ENCODE results near the gene POLR3K.
"Not testable (repeated sequence)": the region's sequence is repeated elsewhere in the genome, so short reads cannot be mapped to it uniquely, and the experiment has no call there.

The POLR3K gene

DNA sequence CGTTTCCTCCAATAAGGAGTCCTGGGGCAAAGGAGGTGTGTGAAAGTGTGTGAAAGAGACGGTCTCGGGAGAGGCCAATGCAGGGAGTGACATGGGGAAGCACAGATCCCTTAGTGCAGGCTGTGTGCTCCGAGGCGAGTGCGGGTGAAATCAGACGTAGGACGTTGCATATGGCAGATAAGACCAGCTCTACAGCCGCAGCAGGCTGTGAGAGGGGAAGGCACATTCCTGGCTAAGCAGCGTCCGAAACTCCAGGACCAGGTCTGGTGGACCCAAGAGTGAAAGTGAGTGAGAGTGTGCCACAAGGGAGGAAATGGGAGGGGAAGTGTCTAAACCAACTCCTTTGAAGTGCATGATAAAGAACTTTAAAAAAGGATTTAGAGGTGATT is 11.3 kb downstream of the POLR3K start:
- DNase-seq (ENCODE audit: low read depth in 2 of 2): no peak
- TF ChIP-seq, protein P1, sequence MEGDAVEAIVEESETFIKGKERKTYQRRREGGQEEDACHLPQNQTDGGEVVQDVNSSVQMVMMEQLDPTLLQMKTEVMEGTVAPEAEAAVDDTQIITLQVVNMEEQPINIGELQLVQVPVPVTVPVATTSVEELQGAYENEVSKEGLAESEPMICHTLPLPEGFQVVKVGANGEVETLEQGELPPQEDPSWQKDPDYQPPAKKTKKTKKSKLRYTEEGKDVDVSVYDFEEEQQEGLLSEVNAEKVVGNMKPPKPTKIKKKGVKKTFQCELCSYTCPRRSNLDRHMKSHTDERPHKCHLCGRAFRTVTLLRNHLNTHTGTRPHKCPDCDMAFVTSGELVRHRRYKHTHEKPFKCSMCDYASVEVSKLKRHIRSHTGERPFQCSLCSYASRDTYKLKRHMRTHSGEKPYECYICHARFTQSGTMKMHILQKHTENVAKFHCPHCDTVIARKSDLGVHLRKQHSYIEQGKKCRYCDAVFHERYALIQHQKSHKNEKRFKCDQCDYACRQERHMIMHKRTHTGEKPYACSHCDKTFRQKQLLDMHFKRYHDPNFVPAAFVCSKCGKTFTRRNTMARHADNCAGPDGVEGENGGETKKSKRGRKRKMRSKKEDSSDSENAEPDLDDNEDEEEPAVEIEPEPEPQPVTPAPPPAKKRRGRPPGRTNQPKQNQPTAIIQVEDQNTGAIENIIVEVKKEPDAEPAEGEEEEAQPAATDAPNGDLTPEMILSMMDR (IDR thresholded peaks at IDR 0.05; ENCODE audit: low read depth, low read length): no peak
- H3K4me3 ChIP-seq (replicated peaks in 1 of 2; ENCODE audit: low read depth in 2 of 2, low read length in 2 of 2): peak overlapping the region in 1 of 2 donors; percentile 28

DNA sequence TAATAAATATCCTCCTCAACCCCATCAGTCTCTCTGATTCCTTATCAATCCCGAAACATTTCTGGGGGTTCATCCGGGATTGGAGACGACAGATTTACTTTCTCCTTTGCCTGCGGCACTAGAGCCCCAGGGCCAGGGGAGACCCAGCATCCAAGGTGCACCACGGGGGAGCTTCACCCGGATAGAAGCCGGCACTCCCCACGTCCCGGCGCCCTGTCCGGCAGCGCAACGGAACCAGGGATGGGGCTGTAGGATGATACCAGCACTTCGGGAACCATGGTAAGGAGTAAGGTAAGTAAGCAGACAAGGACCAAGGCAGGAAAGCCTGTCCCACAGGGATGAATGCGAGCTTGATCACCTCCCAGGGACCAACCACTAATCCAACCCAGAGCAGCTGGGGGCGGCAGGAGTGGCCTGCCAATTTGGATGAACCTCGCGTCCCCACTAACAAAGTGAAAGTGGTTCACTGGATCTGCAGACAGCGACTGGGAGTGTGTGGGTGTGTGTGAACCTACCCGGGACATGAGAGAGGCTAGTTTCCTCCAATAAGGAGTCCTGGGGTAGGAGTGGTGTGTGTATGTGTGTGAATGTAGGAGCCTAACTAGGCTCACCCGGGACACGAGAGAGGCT is 11.9 kb downstream of the POLR3K start:
- peak overlapping the region in 1 of 2 donors; percentile 28 for H3K4me3 ChIP-seq (replicated peaks in 1 of 2; ENCODE audit: low read depth in 2 of 2, low read length in 2 of 2)
- TF ChIP-seq, protein P1 (IDR thresholded peaks at IDR 0.05; ENCODE audit: low read depth, low read length): no peak
- peak in 1 of 2 donors; percentile 31 for DNase-seq (ENCODE audit: low read depth in 2 of 2)

DNA sequence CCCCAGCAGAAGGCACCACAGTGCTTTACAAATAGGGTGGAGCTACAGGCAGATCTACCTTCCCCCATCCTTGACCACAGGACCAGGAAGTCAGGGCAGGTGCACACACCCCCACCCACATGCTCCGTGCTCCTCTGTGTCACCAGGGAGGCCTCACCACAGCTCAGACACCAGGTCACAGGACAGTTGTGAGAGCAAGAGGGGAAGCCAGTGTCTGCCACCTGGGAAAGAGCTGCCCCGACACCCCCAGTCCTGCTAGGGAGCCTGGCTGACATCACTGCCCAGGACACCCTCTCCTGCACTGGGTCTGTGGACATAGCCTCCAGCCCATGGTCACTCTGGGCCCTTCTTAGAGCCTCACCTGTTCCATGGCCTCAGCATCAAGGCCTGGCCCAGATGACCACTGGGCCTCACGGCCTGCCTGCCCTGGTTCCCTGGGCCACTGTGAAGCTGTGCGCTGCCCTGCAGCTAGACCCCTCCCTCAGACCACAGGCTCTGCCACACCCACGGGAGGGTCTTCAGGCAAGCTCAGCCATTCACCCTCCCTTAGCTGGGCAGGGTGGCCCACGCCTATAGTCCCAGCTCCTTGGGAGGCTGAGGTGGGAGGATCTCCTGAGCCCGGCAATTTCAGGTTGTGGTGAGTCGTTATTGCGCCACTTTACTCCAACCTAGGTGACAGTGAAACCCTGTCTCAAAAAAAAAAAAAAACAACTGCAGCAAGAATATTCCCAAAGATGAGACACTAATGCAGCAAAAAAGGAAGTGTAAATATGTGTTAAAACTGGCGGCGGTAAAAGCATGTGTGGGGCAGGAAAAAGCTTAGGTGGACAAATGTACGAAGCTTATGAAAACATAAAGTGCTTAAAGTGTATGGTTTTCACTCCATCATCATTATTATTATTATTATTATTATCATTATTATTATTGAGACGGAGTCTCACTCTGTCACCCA is 14.2 kb downstream of the POLR3K start:
- TF ChIP-seq, protein P1 (IDR thresholded peaks at IDR 0.05; ENCODE audit: low read depth, low read length): no peak
- H3K4me3 ChIP-seq (replicated peaks in 1 of 2; ENCODE audit: low read depth in 2 of 2, low read length in 2 of 2): no peak overlapping the region
- no peak for DNase-seq (ENCODE audit: low read depth in 2 of 2)

DNA sequence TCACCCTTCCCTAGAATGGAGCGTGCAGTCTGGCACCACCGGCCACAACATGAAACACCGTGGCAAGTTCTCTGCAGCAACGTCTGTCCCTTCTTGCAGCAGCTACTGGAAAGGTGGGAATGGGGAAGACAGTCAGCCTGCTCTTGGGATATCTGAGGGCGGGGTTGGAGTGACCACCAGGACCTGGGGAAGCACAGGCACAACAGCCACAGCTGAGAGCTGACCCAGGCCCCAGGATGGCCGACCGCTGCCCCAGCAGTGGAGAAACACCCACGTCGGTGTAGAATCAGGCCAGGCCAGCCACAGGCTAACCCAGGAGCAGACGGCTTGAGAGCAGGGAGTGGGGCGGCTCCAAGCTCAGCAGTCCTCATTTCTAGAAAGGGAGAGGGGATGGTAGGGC is 15.2 kb downstream of the POLR3K start:
- DNase-seq (ENCODE audit: low read depth in 2 of 2); H3K4me3 ChIP-seq (replicated peaks in 1 of 2; ENCODE audit: low read depth in 2 of 2, low read length in 2 of 2): not testable (repeated sequence)

GRCh38 chr16:37511-37910 is 15.9 kb downstream of the POLR3K start:
- TF ChIP-seq, protein P1 (IDR thresholded peaks at IDR 0.05; ENCODE audit: low read depth, low read length): no peak
- no peak overlapping the region for H3K4me3 ChIP-seq (replicated peaks in 1 of 2; ENCODE audit: low read depth in 2 of 2, low read length in 2 of 2)
- DNase-seq (ENCODE audit: low read depth in 2 of 2): no peak

DNA sequence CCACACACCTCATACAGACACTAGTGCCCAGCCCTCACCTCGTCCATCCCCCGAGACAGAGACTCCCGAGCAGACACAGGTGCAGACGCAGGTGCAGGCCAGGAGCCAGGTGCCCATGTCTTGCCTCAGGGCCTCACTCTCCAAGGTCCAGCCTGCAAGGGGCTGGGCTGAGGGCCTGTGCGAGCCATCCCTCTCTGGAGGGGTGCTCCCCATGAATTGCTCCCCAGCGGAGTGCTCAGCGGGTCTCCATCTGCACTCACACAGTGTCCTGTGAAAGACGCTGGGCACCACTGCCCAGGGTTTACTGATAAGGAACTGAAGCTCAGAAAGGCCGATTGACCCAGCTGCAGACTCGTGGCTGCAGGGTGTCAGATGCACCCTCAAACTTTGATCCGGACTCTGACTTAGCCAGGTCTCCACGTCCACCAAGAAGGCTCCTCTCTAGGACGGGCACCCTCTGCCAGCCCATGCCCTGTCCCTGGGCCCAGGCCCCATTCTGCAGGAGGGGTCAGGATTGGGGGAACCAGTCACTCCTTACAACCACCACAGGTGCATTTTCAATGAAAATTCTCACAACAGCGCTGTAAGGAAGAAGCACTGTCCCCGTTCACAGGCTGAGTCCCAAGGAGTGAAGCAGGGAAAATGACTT is 16.9 kb downstream of the POLR3K start:
- TF ChIP-seq, protein P1 (IDR thresholded peaks at IDR 0.05; ENCODE audit: low read depth, low read length): no peak
- no peak for DNase-seq (ENCODE audit: low read depth in 2 of 2)

More for the DNA sequence above, 16.9 kb downstream of the POLR3K start:
- H3K4me3 ChIP-seq (replicated peaks in 1 of 2; ENCODE audit: low read depth in 2 of 2, low read length in 2 of 2): no peak overlapping the region

Measured in cardiac fibroblast (primary cell).